ENCODE data around the gene TMEM14C.

GRCh38 chr6:10687582-10687981 lies 35.3 kb upstream of the TMEM14C start:
- TF ChIP-seq CTCF (IDR thresholded peaks at IDR 0.05) (no peak), CEBPB (IDR thresholded peaks at IDR 0.05) (no peak)

Data from A549 (cell line).